Psoas muscle (tissue), 8 donors: ENCODE measurements around the gene MTHFD1L. TPM values are rescaled to one million over a fixed set of nuclear protein-coding genes. Genes with fewer than 3 reads are reported as not detected.
"Not testable (repeated sequence)": the region's sequence is repeated elsewhere in the genome, so short reads cannot be mapped to it uniquely, and the experiment has no call there.

ENCODE experiments used
- ATAC-seq, 4 donors: fragments of 200-7000 bp; cut with Tn5 transposase; one replicate each; pipeline ENCODE4 v1.9.1; 2020; ENCODE audit warnings: moderate library complexity in 3 of 4, mild to moderate bottlenecking in 2 of 4
- DNase-seq, 2 donors: peaks; one replicate each; pipeline ENCODE4 v3.0.0-alpha.2; 2020
- H3K27ac ChIP-seq: fragments of 200-600 bp; one replicate; pipeline ENCODE4 v1.8.0; 2022
- H3K27me3 ChIP-seq, 3 donors: fragments of 200-600 bp in 1 of 3; one replicate each; pipeline versions ENCODE4 v1.6.1 to v1.8.0; 2013 to 2022; ENCODE audit warnings: low read length in 2 of 3, mild to moderate bottlenecking in 2 of 3, moderate library complexity in 1 of 3; ENCODE audit not compliant: insufficient read depth in 3 of 3
- H3K36me3 ChIP-seq, 2 donors: fragments of 200-600 bp in 1 of 2; one replicate each; pipeline versions ENCODE4 v1.6.1 to v1.8.0; 2013 to 2022; ENCODE audit warnings: low read depth in 1 of 2, mild to moderate bottlenecking in 1 of 2, moderate library complexity in 1 of 2; ENCODE audit not compliant: insufficient read depth in 1 of 2
- H3K4me1 ChIP-seq: fragments of 200-600 bp; one replicate; pipeline ENCODE4 v1.8.0; 2022
- H3K4me3 ChIP-seq: fragments of 200-600 bp; one replicate; pipeline ENCODE4 v1.8.0; 2022; ENCODE audit warnings: mild to moderate bottlenecking
- H3K9me3 ChIP-seq: fragments of 200-600 bp; one replicate; pipeline ENCODE4 v1.8.0; 2022
- WGBS, 3 donors: extraction: QIAGEN DNeasy Blood & Tissue Kit; methylation state at CpG; one replicate each; pipeline versions ENCODE4 v1.1.6 to v1.1.7; 2013; 5-methylcytosine and 5-hydroxymethylcytosine counted together
- intact Hi-C, 2 donors: fragments of 100-400 bp; cut with DNase I; formaldehyde crosslinking; loops; one replicate each; pipeline versions ENCODE4 v1.11.0 to v1.14.2; 2022
- polyA plus RNA-seq, 3 donors: library from polyadenylated mRNA; stranded (reverse); fragments of 200-250 nt; gene quantifications; one replicate each; pipeline ENCODE4 v1.2.3, GENCODE V29; 2013
- total RNA-seq, 4 donors: library from RNA; stranded (reverse); fragmentation: NEBNext Ultra II Directional in 2 of 4; extraction: Animal tissue kit (Norgen Biotek cat#: 25700) in 2 of 4; gene quantifications; one replicate each; pipeline versions ENCODE4 v1.2.1 to v1.2.4, GENCODE V29; 2021 to 2023
- TF ChIP-seq, protein P1 (sequence below): fragments of 200-600 bp; IDR thresholded peaks from one replicate; pipeline ENCODE4 v1.8.0; 2022; ENCODE audit warnings: antibody characterized with exemption
- donor health status: healthy with polysubstance abuse.
- donor health status: DM: no; HTN: no; CAD: no; lungs with moderate emphysema.
- donor health status: Bipolar disorder and iron deficiency.
- donor health status: healthy.
- donor health status: DM: yes; HTN: yes; CAD: no.
- donor health status: DM: no; HTN: no; CAD: no.
- donor health status: DM: no; HTN: no; CAD: no.
- donor health status: DM: yes; HTN: yes; CAD: no.

Gene MTHFD1L
- total and polyA plus RNA-seq, 7 donors, result 0.21 to 4.1 (median 1.1) TPM

- DNase-seq (no peak), ATAC-seq (no peak)
- no peaks in the 10 kb centered on the region for H3K36me3 ChIP-seq
Observed at GRCh38 chr6:151036869-151037680, 171.6 kb downstream of the MTHFD1L start.

DNA sequence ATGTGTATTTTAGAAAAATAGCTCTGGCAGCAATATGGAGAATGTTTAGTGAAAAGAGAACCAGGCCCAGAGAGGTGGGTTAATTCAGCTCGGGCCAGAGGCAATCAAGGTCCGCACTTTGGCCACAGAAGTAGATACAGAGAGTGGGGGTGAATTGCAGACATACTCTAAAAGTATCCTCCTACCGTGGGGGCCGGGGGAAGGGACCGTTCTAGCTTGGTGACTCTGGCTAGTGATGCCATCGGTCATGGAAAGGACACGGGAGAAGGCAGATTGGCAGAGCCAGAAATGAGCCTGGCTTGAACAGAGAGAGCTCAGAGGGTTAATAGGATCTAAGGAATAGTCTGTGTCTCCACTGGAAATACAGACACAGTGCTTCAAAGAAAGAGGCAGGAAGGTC, 173.1 kb downstream of the MTHFD1L start:
- Histone ChIP-seq H3K36me3 (no peaks in the 10 kb centered on the region), H3K9me3 (no peaks in the 10 kb centered on the region), H3K27ac (no peak overlapping the region), H3K4me1 (no peaks in the 10 kb centered on the region), H3K4me3 (no peak overlapping the region), H3K27me3 (no peaks in the 10 kb centered on the region)
- intact Hi-C loops, result no loop called here
- TF ChIP-seq, protein P1, sequence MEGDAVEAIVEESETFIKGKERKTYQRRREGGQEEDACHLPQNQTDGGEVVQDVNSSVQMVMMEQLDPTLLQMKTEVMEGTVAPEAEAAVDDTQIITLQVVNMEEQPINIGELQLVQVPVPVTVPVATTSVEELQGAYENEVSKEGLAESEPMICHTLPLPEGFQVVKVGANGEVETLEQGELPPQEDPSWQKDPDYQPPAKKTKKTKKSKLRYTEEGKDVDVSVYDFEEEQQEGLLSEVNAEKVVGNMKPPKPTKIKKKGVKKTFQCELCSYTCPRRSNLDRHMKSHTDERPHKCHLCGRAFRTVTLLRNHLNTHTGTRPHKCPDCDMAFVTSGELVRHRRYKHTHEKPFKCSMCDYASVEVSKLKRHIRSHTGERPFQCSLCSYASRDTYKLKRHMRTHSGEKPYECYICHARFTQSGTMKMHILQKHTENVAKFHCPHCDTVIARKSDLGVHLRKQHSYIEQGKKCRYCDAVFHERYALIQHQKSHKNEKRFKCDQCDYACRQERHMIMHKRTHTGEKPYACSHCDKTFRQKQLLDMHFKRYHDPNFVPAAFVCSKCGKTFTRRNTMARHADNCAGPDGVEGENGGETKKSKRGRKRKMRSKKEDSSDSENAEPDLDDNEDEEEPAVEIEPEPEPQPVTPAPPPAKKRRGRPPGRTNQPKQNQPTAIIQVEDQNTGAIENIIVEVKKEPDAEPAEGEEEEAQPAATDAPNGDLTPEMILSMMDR, result no peak
- no peak for DNase-seq
- WGBS, 3 donors, result 78 to 91% (median 91%) methylated on average over 7 of the region's 7 CpGs
- no peak for ATAC-seq

More at GRCh38 chr6:151036869-151037680, 171.6 kb downstream of the MTHFD1L start:
- Histone ChIP-seq H3K27ac (peak overlapping the region; percentile 55), H3K27me3 (no peaks in the 10 kb centered on the region), H3K4me1 (no peaks in the 10 kb centered on the region), H3K4me3 (no peak overlapping the region), H3K9me3 (no peaks in the 10 kb centered on the region)
- intact Hi-C loops, result no loop called here
- TF ChIP-seq, protein P1, result no peak
- WGBS, 3 donors, result 85 to 90% (median 86%) methylated on average over 12 of the region's 12 CpGs

- DNase-seq (peak; percentile 78 to 85), ATAC-seq (peak in 3 of 4 donors; percentile 70 to 81 (median 70))
- H3K9me3 ChIP-seq, H3K4me1 ChIP-seq, intact Hi-C loops, H3K36me3 ChIP-seq, H3K27me3 ChIP-seq: not testable (repeated sequence)
- Histone ChIP-seq H3K27ac (peak overlapping the region; percentile 65), H3K4me3 (peak overlapping the region; percentile 24)
- 24 to 37% (median 33%) methylated on average over 12 of the region's 12 CpGs for WGBS, 3 donors
Observed at GRCh38 chr6:151040888-151041521, 175.5 kb downstream of the MTHFD1L start.

GRCh38 chr6:151041686-151042085, 176.2 kb downstream of the MTHFD1L start:
- 97 to 99% (median 99%) methylated on average over 5 of the region's 5 CpGs for WGBS, 3 donors
- Histone ChIP-seq H3K27me3 (no peaks in the 10 kb centered on the region), H3K27ac (peak overlapping the region; percentile 65), H3K4me3 (no peak overlapping the region), H3K9me3 (no peaks in the 10 kb centered on the region), H3K4me1 (no peaks in the 10 kb centered on the region), H3K36me3 (no peaks in the 10 kb centered on the region)
- intact Hi-C loops, result no loop called here
- DNase-seq (no peak), ATAC-seq (no peak)
- TF ChIP-seq, protein P1, result no peak

GRCh38 chr6:151042911-151043330, 177.4 kb downstream of the MTHFD1L start:
- 74 to 77% (median 76%) methylated on average over 6 of the region's 6 CpGs for whole genome bisulfite sequencing, 3 donors

More at GRCh38 chr6:151042911-151043330, 177.4 kb downstream of the MTHFD1L start:
- H3K27ac ChIP-seq, ATAC-seq, intact Hi-C loops, DNase-seq, H3K4me1 ChIP-seq, H3K4me3 ChIP-seq, H3K27me3 ChIP-seq, H3K36me3 ChIP-seq, H3K9me3 ChIP-seq: not testable (repeated sequence)
